ENCODE results near the gene PRPF40B. TPM values are rescaled to one million over a fixed set of nuclear protein-coding genes. Genes with fewer than 3 reads are reported as not detected.
A peak's percentile ranks its signal among the peaks of the same experiment; 100 is the strongest.

Gene PRPF40B
- total and polyA plus RNA-seq, 9 of the 15 experiments (the other 6 are each of a cell fraction or from before 2014, with no cell fraction given): 0.55 to 10.6 (median 4.8) TPM

- TF ChIP-seq, protein P1, sequence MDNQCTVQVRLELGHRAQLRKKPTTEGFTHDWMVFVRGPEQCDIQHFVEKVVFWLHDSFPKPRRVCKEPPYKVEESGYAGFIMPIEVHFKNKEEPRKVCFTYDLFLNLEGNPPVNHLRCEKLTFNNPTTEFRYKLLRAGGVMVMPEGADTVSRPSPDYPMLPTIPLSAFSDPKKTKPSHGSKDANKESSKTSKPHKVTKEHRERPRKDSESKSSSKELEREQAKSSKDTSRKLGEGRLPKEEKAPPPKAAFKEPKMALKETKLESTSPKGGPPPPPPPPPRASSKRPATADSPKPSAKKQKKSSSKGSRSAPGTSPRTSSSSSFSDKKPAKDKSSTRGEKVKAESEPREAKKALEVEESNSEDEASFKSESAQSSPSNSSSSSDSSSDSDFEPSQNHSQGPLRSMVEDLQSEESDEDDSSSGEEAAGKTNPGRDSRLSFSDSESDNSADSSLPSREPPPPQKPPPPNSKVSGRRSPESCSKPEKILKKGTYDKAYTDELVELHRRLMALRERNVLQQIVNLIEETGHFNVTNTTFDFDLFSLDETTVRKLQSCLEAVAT (IDR thresholded peaks at IDR 0.05): no peak
- TF ChIP-seq TBL1XR1 (IDR thresholded peaks at IDR 0.05; ENCODE audit: low read length in 2 of 2) (no peak), HDAC8 (tag; IDR thresholded peaks at IDR 0.05) (no peak), POU5F1 (IDR thresholded peaks at IDR 0.05; ENCODE audit: borderline replicate concordance, low read depth, low read length, partially characterized antibody) (no peak), NELFE (IDR thresholded peaks at IDR 0.05; ENCODE audit: insufficient read depth, insufficient read length) (no peak), TGIF2 (CRISPR knock-in tag; IDR thresholded peaks at IDR 0.05) (no peak), ZNF316 (IDR thresholded peaks at IDR 0.05) (peak; percentile 40; the same call in 1 of the 2 replicates)
- TF ChIP-seq, protein P2, sequence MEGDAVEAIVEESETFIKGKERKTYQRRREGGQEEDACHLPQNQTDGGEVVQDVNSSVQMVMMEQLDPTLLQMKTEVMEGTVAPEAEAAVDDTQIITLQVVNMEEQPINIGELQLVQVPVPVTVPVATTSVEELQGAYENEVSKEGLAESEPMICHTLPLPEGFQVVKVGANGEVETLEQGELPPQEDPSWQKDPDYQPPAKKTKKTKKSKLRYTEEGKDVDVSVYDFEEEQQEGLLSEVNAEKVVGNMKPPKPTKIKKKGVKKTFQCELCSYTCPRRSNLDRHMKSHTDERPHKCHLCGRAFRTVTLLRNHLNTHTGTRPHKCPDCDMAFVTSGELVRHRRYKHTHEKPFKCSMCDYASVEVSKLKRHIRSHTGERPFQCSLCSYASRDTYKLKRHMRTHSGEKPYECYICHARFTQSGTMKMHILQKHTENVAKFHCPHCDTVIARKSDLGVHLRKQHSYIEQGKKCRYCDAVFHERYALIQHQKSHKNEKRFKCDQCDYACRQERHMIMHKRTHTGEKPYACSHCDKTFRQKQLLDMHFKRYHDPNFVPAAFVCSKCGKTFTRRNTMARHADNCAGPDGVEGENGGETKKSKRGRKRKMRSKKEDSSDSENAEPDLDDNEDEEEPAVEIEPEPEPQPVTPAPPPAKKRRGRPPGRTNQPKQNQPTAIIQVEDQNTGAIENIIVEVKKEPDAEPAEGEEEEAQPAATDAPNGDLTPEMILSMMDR (IDR thresholded peaks at IDR 0.05 in 2 of 3, conservative IDR thresholded peaks at IDR 0.05 in 1 of 3; ENCODE audit: insufficient read depth in 2 of 3, low read depth in 1 of 3, low read length in 3 of 3): peak; percentile 51 to 88 (median 76); a peak in 5 of 6 replicates
- TF ChIP-seq, protein P3, sequence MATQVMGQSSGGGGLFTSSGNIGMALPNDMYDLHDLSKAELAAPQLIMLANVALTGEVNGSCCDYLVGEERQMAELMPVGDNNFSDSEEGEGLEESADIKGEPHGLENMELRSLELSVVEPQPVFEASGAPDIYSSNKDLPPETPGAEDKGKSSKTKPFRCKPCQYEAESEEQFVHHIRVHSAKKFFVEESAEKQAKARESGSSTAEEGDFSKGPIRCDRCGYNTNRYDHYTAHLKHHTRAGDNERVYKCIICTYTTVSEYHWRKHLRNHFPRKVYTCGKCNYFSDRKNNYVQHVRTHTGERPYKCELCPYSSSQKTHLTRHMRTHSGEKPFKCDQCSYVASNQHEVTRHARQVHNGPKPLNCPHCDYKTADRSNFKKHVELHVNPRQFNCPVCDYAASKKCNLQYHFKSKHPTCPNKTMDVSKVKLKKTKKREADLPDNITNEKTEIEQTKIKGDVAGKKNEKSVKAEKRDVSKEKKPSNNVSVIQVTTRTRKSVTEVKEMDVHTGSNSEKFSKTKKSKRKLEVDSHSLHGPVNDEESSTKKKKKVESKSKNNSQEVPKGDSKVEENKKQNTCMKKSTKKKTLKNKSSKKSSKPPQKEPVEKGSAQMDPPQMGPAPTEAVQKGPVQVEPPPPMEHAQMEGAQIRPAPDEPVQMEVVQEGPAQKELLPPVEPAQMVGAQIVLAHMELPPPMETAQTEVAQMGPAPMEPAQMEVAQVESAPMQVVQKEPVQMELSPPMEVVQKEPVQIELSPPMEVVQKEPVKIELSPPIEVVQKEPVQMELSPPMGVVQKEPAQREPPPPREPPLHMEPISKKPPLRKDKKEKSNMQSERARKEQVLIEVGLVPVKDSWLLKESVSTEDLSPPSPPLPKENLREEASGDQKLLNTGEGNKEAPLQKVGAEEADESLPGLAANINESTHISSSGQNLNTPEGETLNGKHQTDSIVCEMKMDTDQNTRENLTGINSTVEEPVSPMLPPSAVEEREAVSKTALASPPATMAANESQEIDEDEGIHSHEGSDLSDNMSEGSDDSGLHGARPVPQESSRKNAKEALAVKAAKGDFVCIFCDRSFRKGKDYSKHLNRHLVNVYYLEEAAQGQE (IDR thresholded peaks at IDR 0.05; ENCODE audit: borderline replicate concordance): no peak
- TF ChIP-seq, protein P3 (CRISPR knock-in tag; IDR thresholded peaks at IDR 0.05; ENCODE audit: low read depth): no peak
- TF ChIP-seq, protein P4, sequence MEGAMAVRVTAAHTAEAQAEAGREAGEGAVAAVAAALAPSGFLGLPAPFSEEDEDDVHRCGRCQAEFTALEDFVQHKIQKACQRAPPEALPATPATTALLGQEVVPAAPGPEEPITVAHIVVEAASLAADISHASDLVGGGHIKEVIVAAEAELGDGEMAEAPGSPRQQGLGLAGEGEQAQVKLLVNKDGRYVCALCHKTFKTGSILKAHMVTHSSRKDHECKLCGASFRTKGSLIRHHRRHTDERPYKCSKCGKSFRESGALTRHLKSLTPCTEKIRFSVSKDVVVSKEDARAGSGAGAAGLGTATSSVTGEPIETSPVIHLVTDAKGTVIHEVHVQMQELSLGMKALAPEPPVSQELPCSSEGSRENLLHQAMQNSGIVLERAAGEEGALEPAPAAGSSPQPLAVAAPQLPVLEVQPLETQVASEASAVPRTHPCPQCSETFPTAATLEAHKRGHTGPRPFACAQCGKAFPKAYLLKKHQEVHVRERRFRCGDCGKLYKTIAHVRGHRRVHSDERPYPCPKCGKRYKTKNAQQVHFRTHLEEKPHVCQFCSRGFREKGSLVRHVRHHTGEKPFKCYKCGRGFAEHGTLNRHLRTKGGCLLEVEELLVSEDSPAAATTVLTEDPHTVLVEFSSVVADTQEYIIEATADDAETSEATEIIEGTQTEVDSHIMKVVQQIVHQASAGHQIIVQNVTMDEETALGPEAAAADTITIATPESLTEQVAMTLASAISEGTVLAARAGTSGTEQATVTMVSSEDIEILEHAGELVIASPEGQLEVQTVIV (CRISPR knock-in tag; IDR thresholded peaks at IDR 0.05; ENCODE audit: borderline replicate concordance): no peak
Measured at GRCh38 chr12:49623142-49623904, at the start of gene PRPF40B (continued).

Measured in K562 (cell line).